ENCODE results near the gene CTAG2.

DNA sequence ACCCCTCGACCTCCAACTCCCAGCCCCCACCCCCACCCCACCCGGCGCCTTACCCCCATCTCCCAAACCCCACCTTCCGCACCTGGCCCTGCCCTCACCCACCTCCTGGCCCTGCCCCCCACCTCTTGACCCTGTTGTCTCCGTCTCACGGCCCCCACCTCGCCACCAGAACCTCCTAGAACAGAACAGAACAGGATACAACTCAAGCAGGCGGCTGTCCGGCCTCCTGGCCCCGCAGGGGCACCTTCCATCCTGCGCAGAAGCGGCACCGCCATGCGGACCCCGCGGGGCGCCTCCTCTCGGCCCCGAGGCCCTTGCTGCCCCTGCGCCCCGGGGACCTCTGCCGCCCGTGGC, 354 bp downstream of the CTAG2 start:
- no peak for TF ChIP-seq CTCF (IDR thresholded peaks at IDR 0.05 in 8 of 11, conservative IDR thresholded peaks at IDR 0.05 in 3 of 11)
- no peak for TF ChIP-seq POLR2A (IDR thresholded peaks at IDR 0.05)

Data from spleen (tissue), 7 donors.